HG02571 (cell line): ENCODE data around the gene SBNO2.
"Not testable (repeated sequence)": the region's sequence is repeated elsewhere in the genome, so short reads cannot be mapped to it uniquely, and the experiment has no call there.

Experiments used
- ATAC-seq: cut with Tn5 transposase; IDR thresholded peaks from one replicate; pipeline ENCODE4 v1.9.1; 2021; ENCODE audit warnings: mild to moderate bottlenecking, moderate library complexity; ENCODE audit not compliant: unreplicated experiment

SBNO2 gene

GRCh38 chr19:1139126-1139525 is 34.9 kb downstream of the SBNO2 start:
- ATAC-seq = no peak

GRCh38 chr19:1138121-1138520 is 35.9 kb downstream of the SBNO2 start:
- no peak for ATAC-seq

- no peak for ATAC-seq
These were observed 37.3 kb downstream of the SBNO2 start for GRCh38 chr19:1136621-1137317.

- no peak for ATAC-seq
These were observed 37.9 kb downstream of the SBNO2 start for GRCh38 chr19:1136201-1136600.

- no peak for ATAC-seq
These were observed 38.6 kb downstream of the SBNO2 start for GRCh38 chr19:1135454-1135853.

GRCh38 chr19:1134431-1134830 is 39.6 kb downstream of the SBNO2 start:
- no peak for ATAC-seq

- ATAC-seq = peak; percentile 66
These were observed 40.6 kb downstream of the SBNO2 start for GRCh38 chr19:1133471-1133929.

- ATAC-seq = peak; percentile 8
These were observed 41.3 kb downstream of the SBNO2 start for GRCh38 chr19:1132552-1133383.

GRCh38 chr19:1131718-1132551 is 42.1 kb downstream of the SBNO2 start:
- peak; percentile 36 for ATAC-seq

- ATAC-seq = no peak
These were observed 43.0 kb downstream of the SBNO2 start for GRCh38 chr19:1130771-1131717.

- no peak for ATAC-seq
These were observed 44.5 kb downstream of the SBNO2 start for GRCh38 chr19:1129535-1129934.

GRCh38 chr19:1129084-1129483 is 45.0 kb downstream of the SBNO2 start:
- ATAC-seq = not testable (repeated sequence)

- no peak for ATAC-seq
These were observed 46.0 kb downstream of the SBNO2 start for GRCh38 chr19:1128106-1128505.

- no peak for ATAC-seq
These were observed 46.9 kb downstream of the SBNO2 start for GRCh38 chr19:1126984-1127760.

GRCh38 chr19:1125601-1126467 is 48.2 kb downstream of the SBNO2 start:
- no peak for ATAC-seq

GRCh38 chr19:1123885-1124677 is 50.0 kb downstream of the SBNO2 start:
- ATAC-seq = no peak

GRCh38 chr19:1123381-1123780 is 50.7 kb downstream of the SBNO2 start:
- no peak for ATAC-seq

- ATAC-seq = no peak
These were observed 51.1 kb downstream of the SBNO2 start for GRCh38 chr19:1122972-1123363.
